WTC11 (cell line): Measurements from ENCODE around the gene LAMA4.

Experiments
- CTCF ChIP-seq: fragments of 200-600 bp; IDR thresholded peaks from 2 replicates; pipeline ENCODE4 v1.8.0; 2022; ENCODE audit warnings: antibody characterized with exemption
- ESRRA ChIP-seq: sonication (generic); formaldehyde crosslinking; IDR thresholded peaks from 2 replicates; pipeline ENCODE4 v1.8.1; 2022; ENCODE audit warnings: mild to moderate bottlenecking, missing genetic modification reagents, borderline replicate concordance
- FOXP1 ChIP-seq: sonication (generic); formaldehyde crosslinking; IDR thresholded peaks from 2 replicates; pipeline ENCODE4 v1.8.0; 2022; ENCODE audit warnings: missing genetic modification reagents, mild to moderate bottlenecking, moderate library complexity, borderline replicate concordance
- IRF1 ChIP-seq: sonication (generic); formaldehyde crosslinking; IDR thresholded peaks from 2 replicates; pipeline ENCODE4 v1.8.0; 2023; ENCODE audit warnings: missing genetic modification reagents
- MAX ChIP-seq: sonication (generic); formaldehyde crosslinking; IDR thresholded peaks from 2 replicates; pipeline ENCODE4 v1.8.0; 2022; ENCODE audit warnings: mild to moderate bottlenecking, missing genetic modification reagents
- MXD4 ChIP-seq: fragments of 250-450 bp; sonication (Bioruptor Pico); IDR thresholded peaks from 2 replicates; pipeline ENCODE4 v1.8.0; 2021; ENCODE audit warnings: mild to moderate bottlenecking, moderate library complexity, borderline replicate concordance
- PRDM15 ChIP-seq: sonication (generic); formaldehyde crosslinking; IDR thresholded peaks from 2 replicates; pipeline ENCODE4 v1.8.0; 2022; ENCODE audit warnings: missing genetic modification reagents
- TEAD1 ChIP-seq: sonication (generic); formaldehyde crosslinking; IDR thresholded peaks from 2 replicates; pipeline ENCODE4 v1.8.0; 2022; ENCODE audit warnings: mild to moderate bottlenecking, missing genetic modification reagents
- TEAD4 ChIP-seq: sonication (generic); formaldehyde crosslinking; IDR thresholded peaks from 2 replicates; pipeline ENCODE4 v1.8.0; 2022; ENCODE audit warnings: mild to moderate bottlenecking, missing genetic modification reagents
- USF2 ChIP-seq: sonication (generic); formaldehyde crosslinking; IDR thresholded peaks from 2 replicates; pipeline ENCODE4 v1.8.1; 2023; ENCODE audit warnings: mild to moderate bottlenecking, missing genetic modification reagents, moderate library complexity
- ZNF232 ChIP-seq: sonication (generic); formaldehyde crosslinking; IDR thresholded peaks from 2 replicates; pipeline ENCODE4 v1.8.0; 2022; ENCODE audit warnings: mild to moderate bottlenecking, missing genetic modification reagents
- TF ChIP-seq, protein P1 (sequence below): sonication (generic); formaldehyde crosslinking; IDR thresholded peaks from 2 replicates; pipeline ENCODE4 v1.8.0; 2022; ENCODE audit warnings: mild to moderate bottlenecking, missing genetic modification reagents
- TF ChIP-seq, protein P2 (sequence below): sonication (generic); formaldehyde crosslinking; IDR thresholded peaks from 2 replicates; pipeline ENCODE4 v1.8.1; 2022; ENCODE audit warnings: missing genetic modification reagents, borderline replicate concordance
- TF ChIP-seq, protein P3 (sequence below): sonication (generic); formaldehyde crosslinking; IDR thresholded peaks from 2 replicates; pipeline ENCODE4 v1.8.1; 2023; ENCODE audit warnings: mild to moderate bottlenecking, moderate library complexity, missing genetic modification reagents

GRCh38 chr6:112173221-112173804, 81.1 kb downstream of the LAMA4 start:
- TF ChIP-seq USF2 (CRISPR knock-in tag): no peak
- TF ChIP-seq CTCF: no peak
- TF ChIP-seq, protein P1, sequence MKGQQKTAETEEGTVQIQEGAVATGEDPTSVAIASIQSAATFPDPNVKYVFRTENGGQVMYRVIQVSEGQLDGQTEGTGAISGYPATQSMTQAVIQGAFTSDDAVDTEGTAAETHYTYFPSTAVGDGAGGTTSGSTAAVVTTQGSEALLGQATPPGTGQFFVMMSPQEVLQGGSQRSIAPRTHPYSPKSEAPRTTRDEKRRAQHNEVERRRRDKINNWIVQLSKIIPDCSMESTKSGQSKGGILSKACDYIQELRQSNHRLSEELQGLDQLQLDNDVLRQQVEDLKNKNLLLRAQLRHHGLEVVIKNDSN (CRISPR knock-in tag): no peak
- no peak for TF ChIP-seq TEAD1 (CRISPR knock-in tag)
- TF ChIP-seq, protein P2, sequence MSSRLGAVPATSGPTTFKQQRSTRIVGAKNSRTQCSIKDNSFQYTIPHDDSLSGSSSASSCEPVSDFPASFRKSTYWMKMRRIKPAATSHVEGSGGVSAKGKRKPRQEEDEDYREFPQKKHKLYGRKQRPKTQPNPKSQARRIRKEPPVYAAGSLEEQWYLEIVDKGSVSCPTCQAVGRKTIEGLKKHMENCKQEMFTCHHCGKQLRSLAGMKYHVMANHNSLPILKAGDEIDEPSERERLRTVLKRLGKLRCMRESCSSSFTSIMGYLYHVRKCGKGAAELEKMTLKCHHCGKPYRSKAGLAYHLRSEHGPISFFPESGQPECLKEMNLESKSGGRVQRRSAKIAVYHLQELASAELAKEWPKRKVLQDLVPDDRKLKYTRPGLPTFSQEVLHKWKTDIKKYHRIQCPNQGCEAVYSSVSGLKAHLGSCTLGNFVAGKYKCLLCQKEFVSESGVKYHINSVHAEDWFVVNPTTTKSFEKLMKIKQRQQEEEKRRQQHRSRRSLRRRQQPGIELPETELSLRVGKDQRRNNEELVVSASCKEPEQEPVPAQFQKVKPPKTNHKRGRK: no peak
- TF ChIP-seq TEAD4 (CRISPR knock-in tag): no peak
- no peak for TF ChIP-seq FOXP1 (CRISPR knock-in tag)
- TF ChIP-seq ZNF232 (CRISPR knock-in tag): no peak
- TF ChIP-seq, protein P3, sequence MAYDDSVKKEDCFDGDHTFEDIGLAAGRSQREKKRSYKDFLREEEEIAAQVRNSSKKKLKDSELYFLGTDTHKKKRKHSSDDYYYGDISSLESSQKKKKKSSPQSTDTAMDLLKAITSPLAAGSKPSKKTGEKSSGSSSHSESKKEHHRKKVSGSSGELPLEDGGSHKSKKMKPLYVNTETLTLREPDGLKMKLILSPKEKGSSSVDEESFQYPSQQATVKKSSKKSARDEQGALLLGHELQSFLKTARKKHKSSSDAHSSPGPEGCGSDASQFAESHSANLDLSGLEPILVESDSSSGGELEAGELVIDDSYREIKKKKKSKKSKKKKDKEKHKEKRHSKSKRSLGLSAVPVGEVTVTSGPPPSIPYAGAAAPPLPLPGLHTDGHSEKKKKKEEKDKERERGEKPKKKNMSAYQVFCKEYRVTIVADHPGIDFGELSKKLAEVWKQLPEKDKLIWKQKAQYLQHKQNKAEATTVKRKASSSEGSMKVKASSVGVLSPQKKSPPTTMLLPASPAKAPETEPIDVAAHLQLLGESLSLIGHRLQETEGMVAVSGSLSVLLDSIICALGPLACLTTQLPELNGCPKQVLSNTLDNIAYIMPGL (CRISPR knock-in tag): no peak
- TF ChIP-seq ESRRA (CRISPR knock-in tag): no peak
- no peak for TF ChIP-seq MXD4 (CRISPR knock-in tag)
- no peak for TF ChIP-seq PRDM15 (CRISPR knock-in tag)
- no peak for TF ChIP-seq MAX
- no peak for TF ChIP-seq IRF1 (CRISPR knock-in tag)
